ENCODE results near the gene BRCA2.

- TF ChIP-seq CTCF (IDR thresholded peaks at IDR 0.05) (no peak), POLR2AphosphoS5 (IDR thresholded peaks at IDR 0.05) (no peak), EP300 (IDR thresholded peaks at IDR 0.05) (no peak)
These were observed 34.2 kb upstream of the BRCA2 start for GRCh38 chr13:32281096-32281495.

Measured in gastroesophageal sphincter (tissue), 3 donors.